Medulla oblongata (tissue), 1 donor: Measurements from ENCODE around the gene MAP2K4.
"Not testable (repeated sequence)": the region's sequence is repeated elsewhere in the genome, so short reads cannot be mapped to it uniquely, and the experiment has no call there.

Source experiments
- DNase-seq: peaks from one replicate; pipeline ENCODE4 v3.0.0-alpha.2; 2015; ENCODE audit errors: extremely low spot score

Gene MAP2K4

GRCh38 chr17:12140685-12141084 is 120.0 kb downstream of the MAP2K4 start:
- no peak for DNase-seq

- DNase-seq, result not testable (repeated sequence)
Observed at GRCh38 chr17:12162187-12162586, 141.5 kb downstream of the MAP2K4 start.

GRCh38 chr17:12164085-12164484 is 143.4 kb downstream of the MAP2K4 start:
- DNase-seq, result no peak

GRCh38 chr17:12178644-12179330 is 158.1 kb downstream of the MAP2K4 start:
- no peak for DNase-seq

- DNase-seq, result peak; percentile 71
Observed at GRCh38 chr17:12180644-12181261, 160.1 kb downstream of the MAP2K4 start.

GRCh38 chr17:12187658-12188057 is 167.0 kb downstream of the MAP2K4 start:
- no peak for DNase-seq

- DNase-seq, result no peak
Observed at GRCh38 chr17:12193144-12193735, 172.6 kb downstream of the MAP2K4 start.
